ENCODE measurements around the gene ANKK1.

DNA sequence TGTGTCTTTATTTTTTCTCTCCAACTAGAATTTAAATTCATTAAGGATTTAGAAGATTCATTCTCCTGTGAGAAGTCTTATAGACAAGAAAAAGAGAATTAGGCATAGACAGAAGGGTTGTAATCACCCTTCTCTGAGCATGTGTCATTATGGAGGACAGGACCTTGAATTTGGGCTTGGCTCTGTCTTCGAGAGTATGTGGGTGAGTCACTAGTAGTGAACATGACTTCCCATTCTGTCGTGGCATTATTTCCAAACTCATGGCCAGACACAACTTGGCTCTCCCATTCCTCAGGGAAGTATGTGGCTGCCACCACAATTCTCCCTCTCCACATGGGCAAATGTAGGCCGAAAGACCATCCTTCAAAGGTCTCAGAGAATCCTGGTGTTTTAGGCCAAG, 14.3 kb upstream of the ANKK1 start:
- TF ChIP-seq, protein P1, sequence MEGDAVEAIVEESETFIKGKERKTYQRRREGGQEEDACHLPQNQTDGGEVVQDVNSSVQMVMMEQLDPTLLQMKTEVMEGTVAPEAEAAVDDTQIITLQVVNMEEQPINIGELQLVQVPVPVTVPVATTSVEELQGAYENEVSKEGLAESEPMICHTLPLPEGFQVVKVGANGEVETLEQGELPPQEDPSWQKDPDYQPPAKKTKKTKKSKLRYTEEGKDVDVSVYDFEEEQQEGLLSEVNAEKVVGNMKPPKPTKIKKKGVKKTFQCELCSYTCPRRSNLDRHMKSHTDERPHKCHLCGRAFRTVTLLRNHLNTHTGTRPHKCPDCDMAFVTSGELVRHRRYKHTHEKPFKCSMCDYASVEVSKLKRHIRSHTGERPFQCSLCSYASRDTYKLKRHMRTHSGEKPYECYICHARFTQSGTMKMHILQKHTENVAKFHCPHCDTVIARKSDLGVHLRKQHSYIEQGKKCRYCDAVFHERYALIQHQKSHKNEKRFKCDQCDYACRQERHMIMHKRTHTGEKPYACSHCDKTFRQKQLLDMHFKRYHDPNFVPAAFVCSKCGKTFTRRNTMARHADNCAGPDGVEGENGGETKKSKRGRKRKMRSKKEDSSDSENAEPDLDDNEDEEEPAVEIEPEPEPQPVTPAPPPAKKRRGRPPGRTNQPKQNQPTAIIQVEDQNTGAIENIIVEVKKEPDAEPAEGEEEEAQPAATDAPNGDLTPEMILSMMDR (IDR thresholded peaks at IDR 0.05) = no peak
- TF ChIP-seq EP300 (IDR thresholded peaks at IDR 0.05; ENCODE audit: low read depth) (no peak), POLR2A (IDR thresholded peaks at IDR 0.05) (no peak), POLR2AphosphoS5 (IDR thresholded peaks at IDR 0.05) (no peak)

Data from transverse colon (tissue), 4 donors.